ENCODE results near the gene MYADM. TPM values are rescaled to one million over a fixed set of nuclear protein-coding genes. Genes with fewer than 3 reads are reported as not detected.
A peak's percentile ranks its signal among the peaks of the same experiment; 100 is the strongest.

Gene MYADM
- total and polyA plus RNA-seq, 2 of the 13 experiments (the other 11 are each of a cell fraction or from before 2014, with no cell fraction given): 19.9 to 38.1 TPM

GRCh38 chr19:53865523-53865917, 2.2 kb upstream of the MYADM start (continued):
- TF ChIP-seq IRF1 (CRISPR knock-in tag; IDR thresholded peaks at IDR 0.05; ENCODE audit: low read depth) (no peak), GABPA (IDR thresholded peaks at IDR 0.05; ENCODE audit: low read depth, low read length) (0 out of 2 replicates have a peak, but pooled peaks have one; percentile 16), GABPA (CRISPR knock-in tag; IDR thresholded peaks at IDR 0.05; ENCODE audit: low read depth) (peak; percentile 41), ZBTB7B (CRISPR knock-in tag; IDR thresholded peaks at IDR 0.05) (peak; percentile 93), ARNTL (CRISPR knock-in tag; IDR thresholded peaks at IDR 0.05) (peak; percentile 45; the same call in 1 of the 2 replicates), ZNF570 (CRISPR knock-in tag; IDR thresholded peaks at IDR 0.05; ENCODE audit: borderline replicate concordance) (no peak), SOX5 (CRISPR knock-in tag; IDR thresholded peaks at IDR 0.05; ENCODE audit: borderline replicate concordance) (peak; percentile 43; the same call in 1 of the 2 replicates), RFX3 (CRISPR knock-in tag; IDR thresholded peaks at IDR 0.05) (no peak; the same call in 1 of the 2 replicates), ZNF335 (CRISPR knock-in tag; IDR thresholded peaks at IDR 0.05) (0 out of 2 replicates have a peak, but pooled peaks have one; percentile 63), ETV5 (CRISPR knock-in tag; IDR thresholded peaks at IDR 0.05; ENCODE audit: borderline replicate concordance) (peak; percentile 82), FOXO1 (CRISPR knock-in tag; IDR thresholded peaks at IDR 0.05) (no peak), U2AF1 (optimal IDR thresholded peaks at IDR 0.05; ENCODE audit: low read depth, low read length) (no peak), RARG (CRISPR knock-in tag; IDR thresholded peaks at IDR 0.05; ENCODE audit: low read depth) (no peak), PAF1 (CRISPR knock-in tag; IDR thresholded peaks at IDR 0.05) (peak; percentile 44; the same call in 1 of the 2 replicates), GZF1 (CRISPR knock-in tag; IDR thresholded peaks at IDR 0.05) (no peak), PATZ1 (CRISPR knock-in tag; IDR thresholded peaks at IDR 0.05) (peak; percentile 9; the same call in 1 of the 2 replicates), ZNF549 (CRISPR knock-in tag; IDR thresholded peaks at IDR 0.05) (no peak), POLR2A (IDR thresholded peaks at IDR 0.05; ENCODE audit: insufficient read depth in 1 of 2, low read depth in 2 of 2, low read length in 2 of 2) (no peak; a peak in 1 of 4 replicates), PHF5A (CRISPR knock-in tag; IDR thresholded peaks at IDR 0.05; ENCODE audit: low read depth, unreplicated experiment) (no peak), ZNF337 (CRISPR knock-in tag; IDR thresholded peaks at IDR 0.05; ENCODE audit: borderline replicate concordance, low read depth) (0 out of 2 replicates have a peak, but pooled peaks have one; percentile 15), ONECUT2 (CRISPR knock-in tag; IDR thresholded peaks at IDR 0.05) (no peak), HNRNPLL (IDR thresholded peaks at IDR 0.05; ENCODE audit: low read depth, low read length, poor library complexity, severe bottlenecking) (no peak)
- TF ChIP-seq, protein P1, sequence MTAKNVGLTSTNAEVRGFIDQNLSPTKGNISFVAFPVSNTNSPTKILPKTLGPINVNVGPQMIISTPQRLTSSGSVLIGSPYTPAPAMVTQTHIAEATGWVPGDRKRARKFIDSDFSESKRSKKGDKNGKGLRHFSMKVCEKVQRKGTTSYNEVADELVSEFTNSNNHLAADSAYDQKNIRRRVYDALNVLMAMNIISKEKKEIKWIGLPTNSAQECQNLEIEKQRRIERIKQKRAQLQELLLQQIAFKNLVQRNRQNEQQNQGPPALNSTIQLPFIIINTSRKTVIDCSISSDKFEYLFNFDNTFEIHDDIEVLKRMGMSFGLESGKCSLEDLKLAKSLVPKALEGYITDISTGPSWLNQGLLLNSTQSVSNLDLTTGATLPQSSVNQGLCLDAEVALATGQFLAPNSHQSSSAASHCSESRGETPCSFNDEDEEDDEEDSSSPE (CRISPR knock-in tag; IDR thresholded peaks at IDR 0.05): peak; percentile 43
- TF ChIP-seq, protein P2, sequence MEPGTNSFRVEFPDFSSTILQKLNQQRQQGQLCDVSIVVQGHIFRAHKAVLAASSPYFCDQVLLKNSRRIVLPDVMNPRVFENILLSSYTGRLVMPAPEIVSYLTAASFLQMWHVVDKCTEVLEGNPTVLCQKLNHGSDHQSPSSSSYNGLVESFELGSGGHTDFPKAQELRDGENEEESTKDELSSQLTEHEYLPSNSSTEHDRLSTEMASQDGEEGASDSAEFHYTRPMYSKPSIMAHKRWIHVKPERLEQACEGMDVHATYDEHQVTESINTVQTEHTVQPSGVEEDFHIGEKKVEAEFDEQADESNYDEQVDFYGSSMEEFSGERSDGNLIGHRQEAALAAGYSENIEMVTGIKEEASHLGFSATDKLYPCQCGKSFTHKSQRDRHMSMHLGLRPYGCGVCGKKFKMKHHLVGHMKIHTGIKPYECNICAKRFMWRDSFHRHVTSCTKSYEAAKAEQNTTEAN (CRISPR knock-in tag; conservative IDR thresholded peaks at IDR 0.05): no peak
- TF ChIP-seq, protein P3, sequence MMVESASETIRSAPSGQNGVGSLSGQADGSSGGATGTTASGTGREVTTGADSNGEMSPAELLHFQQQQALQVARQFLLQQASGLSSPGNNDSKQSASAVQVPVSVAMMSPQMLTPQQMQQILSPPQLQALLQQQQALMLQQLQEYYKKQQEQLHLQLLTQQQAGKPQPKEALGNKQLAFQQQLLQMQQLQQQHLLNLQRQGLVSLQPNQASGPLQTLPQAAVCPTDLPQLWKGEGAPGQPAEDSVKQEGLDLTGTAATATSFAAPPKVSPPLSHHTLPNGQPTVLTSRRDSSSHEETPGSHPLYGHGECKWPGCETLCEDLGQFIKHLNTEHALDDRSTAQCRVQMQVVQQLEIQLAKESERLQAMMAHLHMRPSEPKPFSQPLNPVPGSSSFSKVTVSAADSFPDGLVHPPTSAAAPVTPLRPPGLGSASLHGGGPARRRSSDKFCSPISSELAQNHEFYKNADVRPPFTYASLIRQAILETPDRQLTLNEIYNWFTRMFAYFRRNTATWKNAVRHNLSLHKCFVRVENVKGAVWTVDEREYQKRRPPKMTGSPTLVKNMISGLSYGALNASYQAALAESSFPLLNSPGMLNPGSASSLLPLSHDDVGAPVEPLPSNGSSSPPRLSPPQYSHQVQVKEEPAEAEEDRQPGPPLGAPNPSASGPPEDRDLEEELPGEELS (CRISPR knock-in tag; IDR thresholded peaks at IDR 0.05): 0 out of 2 replicates have a peak, but pooled peaks have one; percentile 34

Data from HepG2 (cell line).